Activated CD4-positive, CD25-positive, alpha-beta regulatory T cell (primary cell): ENCODE data around the gene CPEB4.

ENCODE experiments used
- DNase-seq, 4 experiments: peaks; one replicate each; lab custom pipeline; 2025; lab: John Stamatoyannopoulos, UW

The CPEB4 gene

DNA sequence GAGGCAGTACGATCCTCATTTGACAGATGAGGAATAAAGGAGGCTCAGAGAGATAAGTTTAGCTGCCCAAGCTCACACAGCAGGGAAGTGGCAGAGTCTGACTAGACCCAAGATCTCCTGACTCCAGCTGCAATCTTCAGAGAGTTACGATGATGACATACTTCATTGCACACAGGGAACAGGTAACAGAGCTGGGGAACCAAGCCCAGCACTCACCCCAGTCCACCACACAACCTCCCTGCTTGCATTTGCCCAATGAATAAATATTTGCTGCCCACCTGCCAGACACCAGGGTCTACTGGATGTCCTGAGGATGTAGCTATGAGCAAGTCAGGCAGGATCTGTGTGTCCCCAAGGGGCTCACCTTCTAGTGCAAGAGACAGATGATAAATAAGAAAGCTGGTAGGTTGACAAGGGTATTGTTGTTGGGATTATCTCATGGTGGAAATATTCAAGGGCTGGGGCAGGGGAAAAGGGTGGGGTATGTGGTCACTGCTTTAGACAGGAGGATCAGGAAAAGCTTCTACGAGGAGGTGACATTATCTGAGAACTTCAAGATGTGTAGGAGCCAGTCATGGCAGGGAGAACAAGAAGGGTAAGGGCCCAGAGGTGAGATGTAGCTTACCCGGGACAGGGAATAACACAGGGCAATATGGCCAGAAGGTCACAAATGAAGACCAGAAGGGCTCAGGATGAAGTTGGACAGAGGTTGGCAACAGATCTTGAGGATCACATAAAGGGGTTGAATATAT, 28.6 kb upstream of the CPEB4 start:
- no peak for DNase-seq

DNA sequence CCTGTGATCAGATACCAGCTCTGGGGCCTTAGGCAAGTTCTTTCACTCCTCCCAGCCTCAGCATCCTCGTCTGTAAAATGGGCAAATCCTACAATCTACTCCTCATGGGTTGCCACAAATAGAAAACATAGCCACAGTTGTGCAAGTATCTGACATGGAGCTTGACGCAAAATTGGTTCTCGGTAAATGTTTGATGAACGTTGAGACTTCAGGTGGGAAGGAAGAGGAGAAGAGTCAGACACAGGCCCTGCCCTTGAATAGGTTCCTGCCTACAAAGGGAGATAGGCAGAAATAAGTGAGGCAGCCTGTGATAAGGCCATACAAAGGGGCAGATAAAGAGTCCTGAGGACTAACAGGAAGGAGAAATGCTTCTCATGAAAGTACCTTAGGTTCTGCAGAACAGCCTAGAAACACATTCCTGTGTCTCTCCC, 26.1 kb upstream of the CPEB4 start:
- no peak for DNase-seq

DNA sequence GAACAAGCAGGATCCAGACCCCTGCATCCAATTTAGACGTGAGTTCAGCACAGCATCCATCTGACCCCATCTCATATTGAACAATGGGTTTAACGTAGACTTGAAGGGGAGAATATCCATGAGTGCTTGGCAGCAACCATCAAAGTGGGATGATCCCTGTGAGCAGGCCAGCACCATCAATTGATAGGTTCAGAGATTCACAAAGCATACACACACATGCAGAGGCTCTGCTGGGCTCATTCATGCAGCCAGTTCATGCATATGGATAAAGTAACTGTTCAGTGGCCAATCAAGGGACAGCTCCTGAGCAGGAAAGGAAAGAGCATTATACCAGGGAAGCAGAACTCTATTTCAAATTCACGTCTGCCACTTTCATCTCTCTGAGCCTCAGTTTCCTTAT, 24.8 kb upstream of the CPEB4 start:
- no peak for DNase-seq

DNA sequence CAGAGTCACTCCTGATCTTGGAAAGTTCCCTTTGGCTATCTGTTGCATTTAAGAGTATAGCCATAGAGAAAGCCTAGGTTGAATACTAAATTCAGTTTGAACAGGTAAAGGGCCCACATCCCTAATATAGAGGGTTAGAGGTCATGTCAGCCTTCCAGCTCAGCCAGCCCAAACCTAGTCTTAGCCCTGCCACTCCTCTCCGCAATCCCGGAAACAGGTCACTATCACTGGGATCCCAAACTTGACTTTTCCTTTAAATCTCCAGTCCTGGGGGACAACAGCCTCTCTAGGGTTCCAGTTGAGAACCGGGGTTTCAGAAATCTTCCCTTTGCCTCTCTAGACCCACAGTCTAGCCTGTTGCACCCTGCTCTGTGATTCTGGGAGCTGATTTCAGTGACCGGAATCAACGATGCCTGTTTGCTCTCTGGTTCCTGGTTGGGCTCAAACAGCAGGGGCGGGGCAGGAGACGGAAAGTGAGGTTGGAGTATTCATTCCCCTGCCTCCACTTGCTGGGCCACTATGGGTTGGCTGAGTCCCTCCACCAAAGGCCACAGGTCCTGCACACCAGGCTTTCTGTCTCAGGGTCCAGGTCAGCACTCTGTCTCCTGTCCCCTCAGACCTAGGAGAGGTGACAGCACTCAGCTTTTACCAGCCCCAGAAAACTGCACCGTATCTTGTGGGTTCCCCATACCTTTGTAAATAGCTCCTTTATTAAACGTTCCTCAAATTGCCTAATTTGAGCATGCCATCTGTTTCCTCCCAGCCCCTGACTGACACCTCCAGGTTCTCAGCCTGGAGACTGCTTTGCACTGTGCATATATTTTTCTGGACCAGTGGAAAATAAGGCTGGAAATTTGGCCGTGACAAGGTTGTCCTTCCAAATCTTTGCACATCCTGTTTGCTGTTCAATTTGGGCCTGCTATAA, 23.8 kb upstream of the CPEB4 start:
- no peak for DNase-seq

DNA sequence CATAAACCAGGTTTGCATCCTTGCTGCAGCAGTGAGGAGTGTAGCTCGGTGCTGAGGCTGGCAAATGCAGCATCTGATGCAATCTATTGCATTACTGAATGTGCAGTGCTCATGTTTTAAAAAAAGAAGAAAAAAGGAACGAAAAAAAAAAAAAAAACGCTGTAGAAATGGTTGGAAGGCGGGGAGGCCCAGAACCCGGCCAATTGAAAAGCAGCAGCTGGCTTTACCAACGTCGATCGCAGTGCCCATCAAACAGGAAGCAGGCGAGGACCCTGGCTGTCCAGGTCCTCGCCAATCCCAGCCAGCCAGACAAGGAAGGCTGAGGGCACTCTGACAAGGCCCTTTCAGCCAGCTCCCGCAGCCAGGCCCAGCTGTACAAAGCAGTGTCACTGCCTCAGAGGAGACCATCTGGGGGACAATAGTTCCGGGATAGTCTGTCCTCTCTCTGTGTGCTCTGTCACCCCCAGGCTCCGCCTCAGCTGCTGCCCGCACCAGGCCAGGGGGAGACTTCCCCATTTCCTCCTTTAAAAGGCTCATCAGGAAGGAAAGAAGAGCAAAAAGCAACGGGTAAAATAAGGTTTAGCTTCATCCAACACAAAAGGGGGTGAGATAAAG, 21.8 kb upstream of the CPEB4 start:
- no peak for DNase-seq

DNA sequence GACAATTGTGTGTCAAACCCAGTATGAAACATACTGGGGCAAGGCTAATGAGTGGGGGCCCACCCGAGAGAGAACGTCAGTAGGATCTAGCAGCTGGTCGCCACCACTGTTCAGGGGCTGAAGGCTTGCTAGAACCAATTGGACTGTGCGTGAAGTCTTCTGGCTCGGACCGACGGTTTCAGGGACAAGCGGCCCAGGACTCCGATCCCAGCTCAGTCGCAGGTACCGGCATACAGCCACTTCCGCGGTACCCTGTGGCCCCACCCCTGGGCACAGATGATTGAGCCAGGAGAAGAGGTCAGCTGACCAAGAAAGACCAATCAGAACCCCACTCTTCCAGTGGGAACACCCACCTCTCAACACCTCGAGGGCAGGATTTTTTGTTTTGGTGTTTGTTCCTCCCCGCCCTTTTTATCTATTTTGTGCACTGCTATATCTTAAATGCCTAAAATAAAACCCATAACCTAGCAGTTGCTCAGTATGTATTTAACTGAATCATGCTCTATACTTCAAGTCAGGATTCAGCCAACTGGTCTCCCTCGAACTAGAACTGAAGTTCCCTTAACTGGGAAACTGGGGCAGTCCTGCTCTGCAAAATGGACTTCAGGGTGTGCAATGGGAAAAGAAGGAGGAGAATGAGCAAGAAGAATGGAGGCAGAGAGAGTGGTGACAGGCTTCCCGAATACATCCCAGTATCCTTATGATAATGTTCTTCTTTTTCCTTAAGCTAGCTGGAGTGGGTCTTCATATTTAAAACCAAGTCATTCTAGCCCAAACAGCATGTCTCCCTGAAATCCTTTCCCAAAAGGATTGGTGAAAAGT, 21.1 kb upstream of the CPEB4 start:
- no peak for DNase-seq

DNA sequence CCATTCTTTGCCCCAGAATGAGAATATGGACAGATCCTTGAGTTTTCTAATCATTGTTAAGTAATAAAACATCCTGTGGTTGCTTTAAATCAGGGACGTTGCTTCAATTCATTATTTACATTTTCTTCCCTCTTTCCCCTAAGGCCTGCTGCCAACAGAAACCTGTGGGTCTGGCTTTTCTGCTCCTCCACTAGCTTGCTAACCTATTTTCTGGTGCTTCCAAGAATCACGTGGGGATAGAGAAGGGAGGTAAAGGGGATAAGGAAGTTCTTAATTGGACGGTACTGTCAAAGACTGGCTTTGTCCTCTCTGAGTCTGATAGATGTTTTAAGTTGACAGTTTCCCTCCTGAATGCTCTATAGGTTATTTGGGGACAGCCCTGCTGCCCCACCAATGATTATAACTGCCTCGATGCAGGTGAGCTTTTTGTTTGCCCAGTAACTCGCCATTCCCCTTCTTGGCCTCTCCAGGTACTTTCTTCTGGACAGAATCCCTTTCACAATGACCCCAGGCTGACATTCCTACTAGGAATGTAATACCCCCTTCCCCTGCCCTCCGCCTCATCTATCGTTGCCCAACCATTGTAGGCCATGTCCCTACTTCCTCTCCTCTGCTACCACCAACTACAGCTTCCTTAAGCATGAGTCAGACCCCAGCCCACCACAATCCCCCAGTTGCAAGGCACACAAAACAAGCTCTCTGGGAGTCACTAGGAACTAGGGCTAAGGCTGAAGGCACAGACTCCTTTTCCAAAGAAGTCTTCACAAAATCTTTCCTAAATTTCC, 19.9 kb upstream of the CPEB4 start:
- DNase-seq = no peak

DNA sequence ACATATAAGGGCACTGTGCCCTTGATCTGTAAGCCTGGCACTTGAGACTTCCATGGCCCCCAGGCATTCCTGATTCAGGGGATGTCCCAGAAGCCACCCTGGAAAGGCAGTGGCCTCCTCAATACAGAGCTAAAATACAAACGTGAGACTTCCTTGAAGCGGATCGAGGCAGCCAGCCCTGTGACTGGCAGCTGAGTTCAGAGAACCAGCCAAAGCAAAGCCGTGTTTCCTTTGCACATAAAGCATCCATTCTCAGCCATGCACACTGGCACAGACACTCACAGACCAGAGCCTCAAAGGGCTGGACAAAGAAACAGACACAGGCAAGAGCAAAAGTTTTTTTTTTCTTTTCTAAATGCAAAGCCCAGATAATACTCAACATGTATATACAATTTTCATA, 18.8 kb upstream of the CPEB4 start:
- no peak for DNase-seq

DNA sequence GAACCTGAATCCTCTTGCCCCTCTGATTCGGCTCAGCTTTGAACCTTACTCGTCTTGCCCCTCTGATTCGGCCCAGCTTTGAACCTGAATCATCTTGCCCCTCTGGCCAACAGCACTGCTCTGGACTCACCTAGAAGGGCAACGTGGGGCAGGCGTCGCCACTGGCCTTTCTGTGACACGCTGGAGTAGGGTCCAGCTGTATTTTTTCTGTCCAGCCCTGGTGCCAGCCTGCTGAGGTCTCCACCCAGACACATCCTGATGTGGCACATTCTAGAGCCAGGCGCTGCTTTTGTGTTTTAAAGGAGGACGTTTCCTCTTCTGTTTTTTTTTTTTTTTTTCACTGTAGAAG, 15.2 kb upstream of the CPEB4 start:
- DNase-seq = no peak

DNA sequence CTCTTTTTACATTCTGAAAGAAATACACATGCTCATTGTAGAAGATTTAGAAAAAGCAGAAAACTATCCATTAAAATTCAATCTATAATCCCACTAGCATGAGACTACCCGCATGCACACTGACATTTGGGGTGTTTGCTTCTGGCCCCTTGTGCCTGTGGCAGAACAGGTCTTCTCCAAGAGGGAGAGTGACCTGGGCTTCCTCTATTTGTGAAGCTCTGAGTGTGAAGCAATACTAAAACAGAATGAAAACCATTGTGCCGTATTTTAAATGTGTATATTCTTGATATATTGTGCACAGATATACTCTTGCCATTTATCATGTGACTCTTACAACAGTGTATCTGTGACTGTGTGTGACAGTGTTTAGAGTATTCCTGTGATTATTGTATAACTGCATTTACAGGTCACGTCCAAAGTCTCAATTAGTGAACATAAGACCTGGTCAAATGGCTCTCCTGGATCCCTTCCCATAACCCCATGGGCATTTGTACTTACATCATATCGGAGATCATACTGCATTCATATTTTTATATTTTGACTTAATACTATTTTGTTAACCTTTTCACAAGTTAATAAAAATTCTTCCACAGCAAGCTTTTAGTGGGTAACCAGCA, 14.7 kb upstream of the CPEB4 start:
- DNase-seq = no peak

DNA sequence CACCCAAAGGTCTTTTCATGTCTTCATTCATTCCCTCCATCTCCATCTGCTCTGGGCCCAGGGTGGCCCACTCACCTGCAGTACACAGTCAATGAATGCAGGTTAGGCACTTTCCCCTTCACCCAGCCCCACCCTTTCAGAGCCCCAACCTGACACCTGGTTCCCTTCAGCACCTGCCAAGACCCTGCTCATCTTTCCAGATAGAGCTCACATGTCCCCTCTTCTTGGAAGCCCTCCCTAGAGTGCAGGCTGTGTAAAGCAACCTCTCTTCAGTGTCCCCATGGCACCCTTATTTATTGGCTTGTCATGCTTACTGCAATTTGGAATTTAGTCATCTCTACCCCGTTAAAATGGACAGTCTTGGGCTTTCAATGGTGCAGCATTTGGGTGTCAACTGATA, 13.0 kb upstream of the CPEB4 start:
- DNase-seq = no peak

DNA sequence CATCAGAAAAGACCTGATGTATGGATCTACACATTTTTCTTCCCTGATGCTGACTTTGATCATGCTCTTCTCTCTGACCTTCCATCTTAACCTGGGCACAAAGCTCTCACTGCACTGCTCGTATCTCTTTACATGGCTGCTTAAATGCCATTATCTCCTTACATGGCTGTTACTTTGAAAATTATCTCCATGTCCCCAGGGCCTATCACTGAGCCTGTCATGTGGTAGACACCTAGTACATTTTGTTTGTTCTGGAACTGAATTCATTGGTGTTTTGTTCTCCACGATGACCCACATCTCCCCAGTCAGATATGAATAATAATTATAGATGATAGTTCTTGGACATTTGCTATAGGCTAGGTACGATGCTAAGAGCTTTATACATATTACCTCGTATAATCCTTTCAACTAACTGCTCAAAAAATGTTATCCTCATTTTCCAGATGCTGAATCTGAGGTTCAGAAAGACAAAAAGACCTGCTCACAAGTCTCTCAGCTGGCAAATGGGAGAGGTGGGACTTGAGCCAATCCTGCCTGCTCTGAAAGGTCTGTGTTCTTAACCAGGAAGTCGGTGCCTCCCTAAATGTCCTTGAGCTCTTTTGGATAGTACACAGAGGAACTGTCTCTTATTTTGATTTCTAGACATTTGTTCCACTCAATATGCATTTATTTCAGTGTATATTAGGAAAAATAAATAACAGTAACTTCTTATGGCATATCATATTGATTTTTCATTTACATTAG, 9.8 kb upstream of the CPEB4 start:
- no peak for DNase-seq

DNA sequence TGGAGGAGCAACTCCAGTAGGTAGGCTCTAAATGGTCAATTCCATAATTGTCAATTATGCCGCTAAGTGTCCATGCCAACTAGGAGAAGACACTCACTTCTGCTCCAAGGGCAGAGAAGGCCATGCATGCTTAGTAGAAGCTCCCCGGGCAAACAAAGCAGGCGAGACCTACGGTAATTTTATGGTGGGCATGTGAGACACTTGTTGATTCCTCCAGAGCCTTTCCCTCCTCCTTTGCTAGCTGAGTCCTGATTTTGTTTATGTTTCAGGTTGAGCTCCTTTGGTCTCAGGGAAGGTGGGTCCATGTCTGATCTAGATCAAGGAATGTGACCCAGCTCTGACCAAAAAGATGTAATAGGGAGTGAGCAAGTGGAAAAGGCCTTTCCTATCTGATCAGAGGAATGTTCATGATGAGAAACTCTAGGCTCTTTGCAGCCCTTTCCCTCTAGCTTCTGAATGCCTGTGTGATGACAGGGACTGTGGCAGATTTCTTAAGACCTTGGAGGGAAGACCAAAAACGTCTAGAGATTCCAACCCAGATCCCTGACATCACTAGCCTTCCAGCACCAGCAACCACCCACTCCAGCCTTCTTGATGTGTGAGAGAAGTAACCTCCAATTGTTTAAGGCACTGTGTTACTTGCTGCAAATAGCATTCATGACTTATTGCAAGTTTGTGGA, 7.7 kb upstream of the CPEB4 start:
- no peak for DNase-seq

DNA sequence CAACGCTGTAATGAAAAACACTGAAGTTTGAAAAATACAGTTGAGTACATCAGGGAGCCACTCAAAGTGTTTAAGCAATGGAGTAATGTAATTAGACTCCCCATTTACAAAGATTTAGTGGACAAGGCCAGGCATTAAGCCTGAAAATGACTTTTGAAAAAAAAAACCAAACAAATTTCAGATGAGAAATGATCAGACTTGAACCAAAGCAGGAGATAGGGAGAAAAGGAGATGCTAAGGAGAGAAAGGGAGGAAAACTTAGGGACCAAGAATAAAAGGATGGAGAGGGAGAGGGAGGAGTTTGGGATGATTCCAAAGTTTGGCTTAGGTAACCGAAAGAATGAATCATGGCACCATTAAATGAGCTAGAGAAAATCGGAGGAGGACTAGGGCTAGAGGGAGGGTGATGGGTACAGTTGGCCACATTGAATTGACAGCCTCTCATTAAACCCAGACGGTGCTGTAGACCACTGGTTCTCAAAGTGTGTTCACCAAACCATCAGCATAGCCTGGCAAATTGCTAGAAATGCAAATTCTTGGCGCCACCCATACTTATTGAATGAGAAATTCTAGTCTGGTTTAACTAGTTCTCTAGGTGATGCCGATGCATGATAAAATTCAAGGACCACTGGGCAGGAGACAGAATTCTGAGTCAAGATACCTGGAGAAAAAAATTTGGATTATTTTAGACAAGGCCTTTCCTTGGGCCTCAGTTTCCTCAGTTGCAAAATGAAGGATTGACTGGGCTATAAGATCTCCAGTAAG, 6.2 kb upstream of the CPEB4 start:
- DNase-seq = no peak

DNA sequence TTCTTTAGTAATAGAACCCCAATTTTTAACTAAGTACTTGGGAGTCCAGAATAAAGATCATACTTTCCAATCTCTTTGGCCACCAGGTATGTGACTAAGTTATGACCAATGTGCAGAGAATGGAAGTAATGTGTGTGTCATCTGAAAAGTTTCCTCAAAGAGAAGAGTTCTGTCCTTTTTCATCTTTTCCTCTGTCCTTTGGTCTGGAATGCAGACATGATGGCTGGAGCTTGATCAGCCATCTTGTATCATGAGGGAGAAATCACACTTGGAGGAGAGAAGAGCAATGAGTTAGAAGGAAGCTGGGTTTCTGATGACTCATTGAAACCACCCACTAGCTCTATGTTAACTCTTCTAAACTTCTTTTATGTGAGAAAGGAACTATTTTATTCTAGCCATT, 5.5 kb upstream of the CPEB4 start:
- no peak for DNase-seq

DNA sequence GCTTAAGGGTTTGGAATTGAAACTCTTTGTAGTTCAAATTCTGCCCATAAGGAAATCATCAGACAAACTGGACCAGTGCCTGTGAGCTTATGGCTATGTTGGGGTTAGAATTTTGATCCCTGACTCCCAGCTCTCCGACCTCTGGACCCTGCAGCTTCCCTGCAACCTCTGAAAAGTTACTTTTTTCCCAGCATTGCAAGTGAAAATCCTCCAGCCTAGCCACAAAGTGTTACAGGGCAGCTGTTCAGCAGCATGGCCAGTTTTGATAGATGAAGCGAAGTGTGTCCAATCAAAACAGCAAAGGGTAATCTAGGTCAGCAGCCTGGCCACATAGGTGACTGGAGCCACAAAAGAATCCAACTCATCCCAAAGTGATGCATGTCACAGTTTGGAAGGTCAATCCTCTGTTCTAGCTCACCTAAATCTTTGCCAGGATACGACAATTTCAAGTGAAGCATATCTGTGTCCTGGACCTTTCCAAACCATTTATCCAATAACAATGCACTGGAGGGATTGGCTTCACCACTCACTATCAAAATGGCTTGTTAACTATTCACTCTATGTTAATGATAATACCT, 4.7 kb upstream of the CPEB4 start:
- DNase-seq = no peak

DNA sequence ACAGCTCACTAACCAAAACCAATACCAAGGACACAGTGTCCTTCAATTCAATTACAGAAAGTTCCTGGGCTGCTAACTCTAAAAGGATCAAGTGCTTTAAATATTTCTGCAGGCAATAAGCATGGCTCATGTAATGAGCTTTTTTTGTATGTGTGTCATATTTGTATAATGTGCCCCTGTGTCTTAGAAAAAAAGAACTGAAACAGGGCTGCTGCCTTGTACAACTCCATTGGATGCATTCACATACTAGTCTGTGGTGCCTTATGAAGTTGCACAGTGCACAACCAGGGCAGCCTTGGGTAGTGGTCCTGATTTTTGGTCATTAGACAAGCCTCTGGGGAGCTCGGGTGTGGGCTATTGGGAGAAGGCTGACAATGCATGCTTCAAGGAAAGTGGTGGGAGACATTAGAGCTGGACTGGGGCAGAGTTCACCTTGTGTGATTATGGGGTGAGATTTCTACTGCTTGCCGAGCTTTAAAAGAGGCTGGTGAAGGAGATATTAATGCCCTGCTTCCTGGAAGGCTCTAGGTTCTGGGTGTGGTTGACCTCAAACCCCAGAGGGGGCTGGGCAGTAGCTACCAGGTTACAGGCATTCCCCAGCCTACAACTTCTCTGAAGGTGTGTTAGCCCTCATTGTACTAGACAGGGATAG, 3.6 kb upstream of the CPEB4 start:
- peak in 2 of 4 experiments; percentile 17 to 22 for DNase-seq

DNA sequence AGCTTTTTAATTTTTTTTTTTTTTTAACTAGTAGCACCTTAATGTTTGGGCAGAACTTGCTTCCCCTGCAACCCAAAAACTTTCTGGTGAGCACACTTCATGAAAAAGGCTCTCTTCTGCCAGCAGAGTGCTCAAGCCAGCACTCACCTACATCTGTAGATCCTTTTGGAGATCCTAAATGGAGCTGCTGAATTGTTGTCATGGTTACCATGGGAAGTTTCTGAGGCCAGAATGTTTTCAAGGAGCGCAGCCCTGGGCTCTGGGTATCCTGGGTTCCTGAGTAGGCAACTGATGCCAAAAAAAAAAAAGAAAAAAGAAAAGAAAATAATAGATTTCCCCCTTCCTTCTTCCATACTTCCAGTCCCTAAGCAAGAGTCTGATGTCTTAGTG, 3.1 kb upstream of the CPEB4 start:
- DNase-seq = no peak
